CD4-positive, alpha-beta memory T cell (primary cell): ENCODE data around the gene TPBGL. TPM values are rescaled to one million over a fixed set of nuclear protein-coding genes. Genes with fewer than 3 reads are reported as not detected.

ENCODE experiments used
- CTCF ChIA-PET: fragments of 350-600 bp; sonication (Branson Sonifier 250); formaldehyde crosslinking; loops from one replicate; lab custom pipeline; 2021; ENCODE audit warnings: inconsistent platforms; ENCODE audit not compliant: partially characterized antibody; lab: Charles Lee
- POLR2A ChIA-PET: fragments of 350-600 bp; sonication (Branson Sonifier 250); formaldehyde crosslinking; loops from one replicate; lab custom pipeline; 2021; ENCODE audit not compliant: partially characterized antibody; lab: Charles Lee
- DNase-seq, 5 donors: peaks; one replicate each; pipeline versions ENCODE4 v3.0.0 to v3.0.0-alpha.2; 2020 to 2022; ENCODE audit warnings: mixed read lengths in 1 of 5
- H3K27ac ChIP-seq: one replicate; pipeline ENCODE4 v1.7.0; 2013; ENCODE audit warnings: low read depth, low read length
- H3K27me3 ChIP-seq: 2 replicates; pipeline ENCODE4 v1.7.0; 2013; ENCODE audit warnings: mild to moderate bottlenecking, low read length, moderate library complexity; ENCODE audit not compliant: insufficient read depth
- H3K36me3 ChIP-seq: 2 replicates; pipeline ENCODE4 v1.7.0; 2013; ENCODE audit warnings: mild to moderate bottlenecking, low read length, moderate library complexity; ENCODE audit not compliant: insufficient read depth
- H3K4me1 ChIP-seq: 2 replicates; pipeline ENCODE4 v1.7.0; 2013; ENCODE audit warnings: mild to moderate bottlenecking, low read length, moderate library complexity; ENCODE audit not compliant: insufficient read depth
- H3K4me3 ChIP-seq, 2 donors: one replicate each; pipeline ENCODE4 v1.7.0; 2013; ENCODE audit warnings: low read length in 2 of 2, mild to moderate bottlenecking in 1 of 2
- H3K9me3 ChIP-seq, 2 donors: one replicate each; pipeline ENCODE4 v1.7.0; 2013; ENCODE audit warnings: low read length in 2 of 2, control low read depth in 1 of 2; ENCODE audit not compliant: control insufficient read depth in 1 of 2
- H3K27ac Mint-ChIP-seq, 7 donors: one replicate each; pipeline ENCODE4 v1.8.0; 2020 to 2021; ENCODE audit warnings: mixed read lengths in 7 of 7, mild to moderate bottlenecking in 6 of 7, inconsistent platforms in 3 of 7, moderate library complexity in 3 of 7
- H3K27me3 Mint-ChIP-seq, 2 donors: one replicate each; pipeline ENCODE4 v1.8.0; 2020 to 2021; ENCODE audit warnings: mixed read lengths in 2 of 2
- H3K36me3 Mint-ChIP-seq, 2 donors: one replicate each; pipeline ENCODE4 v1.8.0; 2020 to 2021; ENCODE audit warnings: mixed read lengths in 2 of 2, inconsistent platforms in 1 of 2, mild to moderate bottlenecking in 1 of 2
- H3K4me1 Mint-ChIP-seq, 4 donors: one replicate each; pipeline ENCODE4 v1.8.0; 2020 to 2021; ENCODE audit warnings: mixed read lengths in 4 of 4, mild to moderate bottlenecking in 1 of 4
- H3K4me3 Mint-ChIP-seq, 8 donors: one replicate each; pipeline ENCODE4 v1.8.0; 2020 to 2021; ENCODE audit warnings: mixed read lengths in 8 of 8, mild to moderate bottlenecking in 7 of 8, moderate library complexity in 6 of 8, inconsistent platforms in 3 of 8
- H3K9me3 Mint-ChIP-seq, 8 donors: one replicate each; pipeline ENCODE4 v1.8.0; 2020 to 2021; ENCODE audit warnings: mixed read lengths in 8 of 8, mild to moderate bottlenecking in 5 of 8, inconsistent platforms in 3 of 8, moderate library complexity in 1 of 8
- intact Hi-C: fragments of 100-400 bp; cut with micrococcal nuclease; formaldehyde crosslinking; loops from one replicate; pipeline ENCODE4 v1.15.1; 2023
- polyA plus RNA-seq, 2 donors: library from polyadenylated mRNA; unstranded; fragments of 300-500 nt; fragmentation: Illumina TruSeq; gene quantifications; one replicate each; pipeline ENCODE4 v1.2.3, GENCODE V29; 2021
- total RNA-seq, 2 experiments: library from RNA; stranded (reverse); gene quantifications; one replicate each; pipeline ENCODE4 v1.2.3, GENCODE V29; 2021

Gene TPBGL
- total and polyA plus RNA-seq, 4 experiments from 2014 or later: 0.10 to 0.30 (median 0.18) TPM

DNA sequence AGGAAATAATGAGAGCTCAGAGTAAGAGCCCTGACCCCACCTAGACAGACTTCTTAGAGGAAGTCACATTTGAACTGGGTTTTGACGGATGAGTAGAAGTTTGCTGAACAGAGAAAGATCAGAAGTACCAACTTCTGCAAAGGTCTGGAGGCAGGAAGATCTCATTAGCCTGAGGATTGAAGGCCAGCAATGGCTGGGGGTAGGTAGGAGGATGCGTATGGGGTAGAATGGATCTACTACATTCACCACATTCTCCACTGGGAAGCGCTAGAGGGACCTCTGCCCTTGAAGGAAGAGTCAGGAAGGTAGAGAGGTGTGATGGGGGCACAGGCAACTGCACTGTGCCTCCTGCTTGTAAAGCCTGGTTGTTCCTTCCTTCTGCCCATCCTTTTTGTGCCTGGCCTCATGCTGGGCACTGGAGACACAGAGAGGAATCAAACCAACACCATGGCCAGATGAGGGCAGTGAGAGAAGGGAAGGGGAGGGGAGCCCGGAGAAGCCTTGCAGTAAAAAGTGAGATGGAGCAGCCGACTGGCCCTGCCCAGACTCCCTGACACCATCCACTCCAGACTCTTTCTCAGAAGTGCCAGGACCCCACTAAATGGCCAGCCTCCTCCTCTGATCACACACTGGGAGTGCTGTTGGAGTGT, 4.9 kb downstream of the TPBGL start:
- DNase-seq: no peak
- Mint-ChIP-seq H3K36me3 (no peaks in the 10 kb centered on the region), H3K27me3 (peaks cover 13 to 16% of the 10 kb centered on the region in 2 donors), H3K9me3 (no peaks in the 10 kb centered on the region), H3K27ac (no peak overlapping the region), H3K4me1 (peaks cover 3 to 16% (median 7%) of the 10 kb centered on the region in 4 donors), H3K4me3 (no peak overlapping the region)
- CTCF ChIA-PET: interaction anchor here (1.0 to 17.1 kb wide), 8 partner anchors 10 to 222 kb away, joined by 3 to 567 read pairs (median 8); no protein-coding TSS in a partner anchor
- Histone ChIP-seq H3K27me3 (peaks cover 6% of the 10 kb centered on the region), H3K27ac (no peak overlapping the region), H3K9me3 (no peaks in the 10 kb centered on the region), H3K4me1 (peaks cover 8% of the 10 kb centered on the region), H3K4me3 (no peak overlapping the region), H3K36me3 (no peaks in the 10 kb centered on the region)
- intact Hi-C loops: no loop called here
- POLR2A ChIA-PET: interaction anchor here (1.2 kb wide), 1 partner anchor 105 kb away, joined by 4 read pairs; no protein-coding TSS in a partner anchor

DNA sequence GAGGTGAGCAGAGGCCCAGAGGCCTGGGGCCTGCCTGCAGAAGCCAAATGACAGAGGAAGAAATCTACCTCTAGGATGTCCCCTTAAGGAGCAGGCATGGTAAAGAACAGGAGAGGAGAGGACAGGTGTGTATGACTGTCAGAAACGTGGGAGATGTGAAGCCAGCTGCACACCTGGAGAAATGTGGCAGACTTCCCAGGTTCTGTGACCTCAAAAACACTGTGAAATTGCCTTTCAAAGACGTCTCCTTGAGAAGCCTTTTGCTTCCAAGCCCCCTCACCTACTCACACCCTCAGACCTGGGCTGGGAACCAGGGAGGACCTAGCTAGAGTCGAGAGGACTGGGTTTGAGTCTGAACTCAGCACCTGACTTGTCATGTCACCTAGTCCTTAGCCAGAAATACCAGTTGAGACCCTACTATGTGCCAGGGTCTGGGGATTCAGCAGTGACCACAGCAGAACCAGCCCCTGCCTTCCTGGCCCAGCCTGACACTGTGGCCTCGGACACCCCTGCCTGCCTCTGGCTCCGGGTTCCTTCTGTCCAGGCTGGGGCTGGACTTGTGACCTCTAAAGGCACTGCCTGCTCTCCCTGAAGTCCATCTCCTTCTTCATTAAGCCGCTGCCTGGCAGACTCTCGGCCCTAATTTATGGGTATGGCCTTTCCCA, 5.6 kb downstream of the TPBGL start:
- Mint-ChIP-seq H3K27me3 (peaks cover 14 to 17% of the 10 kb centered on the region in 2 donors), H3K9me3 (no peaks in the 10 kb centered on the region), H3K27ac (no peak overlapping the region), H3K36me3 (no peaks in the 10 kb centered on the region), H3K4me1 (peaks cover 3 to 16% (median 7%) of the 10 kb centered on the region in 4 donors), H3K4me3 (no peak overlapping the region)
- H3K4me1 ChIP-seq: peaks cover 4% of the 10 kb centered on the region
- H3K27me3 ChIP-seq: peaks cover 5% of the 10 kb centered on the region
- POLR2A ChIA-PET: no interaction called here
- no peaks in the 10 kb centered on the region for H3K9me3 ChIP-seq
- H3K36me3 ChIP-seq: no peaks in the 10 kb centered on the region
- intact Hi-C loops: no loop called here
- CTCF ChIA-PET: interaction anchor here (0.7 to 17.1 kb wide), 4 partner anchors 12 to 224 kb away, joined by 3 to 567 read pairs (median 140); no protein-coding TSS in a partner anchor
- no peak for DNase-seq
- no peak overlapping the region for H3K4me3 ChIP-seq
- H3K27ac ChIP-seq: no peak overlapping the region

DNA sequence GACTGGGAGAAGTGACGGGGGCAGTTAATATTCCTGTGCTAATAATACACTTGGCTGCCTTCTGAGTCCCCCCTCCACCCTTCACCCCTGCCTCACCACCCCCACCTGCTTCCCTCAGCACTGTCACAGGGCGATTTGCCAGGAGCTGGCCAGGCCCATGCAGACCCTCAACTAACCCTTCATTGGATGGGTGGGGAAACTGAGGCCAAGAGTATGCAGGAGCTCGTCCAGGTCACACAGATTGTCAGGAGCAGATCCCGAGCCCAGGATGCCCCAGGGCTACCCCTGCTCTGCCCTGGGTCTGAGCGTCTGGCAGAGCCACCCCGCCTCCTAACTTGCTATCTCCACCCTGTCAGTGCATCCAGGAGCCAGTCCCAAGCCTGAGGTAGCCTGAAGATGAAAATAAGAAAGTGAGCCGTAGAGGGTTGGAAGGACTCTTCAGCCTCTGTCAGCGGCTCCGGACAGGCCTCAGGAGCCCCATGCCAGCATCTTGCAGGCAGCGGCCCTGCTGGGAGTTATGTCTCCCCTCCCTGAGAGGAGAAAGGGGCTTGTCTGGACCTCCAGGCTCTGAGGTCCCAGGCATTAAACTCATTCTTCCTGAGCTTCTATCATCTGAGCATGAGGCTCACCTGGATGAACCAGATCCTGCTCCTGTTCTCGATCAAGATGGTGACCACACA, 6.2 kb downstream of the TPBGL start:
- H3K27ac Mint-ChIP-seq: no peak overlapping the region
- peaks cover 17 to 20% of the 10 kb centered on the region in 2 donors for H3K27me3 Mint-ChIP-seq
- Histone ChIP-seq H3K4me1 (peaks cover 4% of the 10 kb centered on the region), H3K36me3 (no peaks in the 10 kb centered on the region), H3K9me3 (no peaks in the 10 kb centered on the region), H3K27me3 (peaks cover 5% of the 10 kb centered on the region), H3K4me3 (no peak overlapping the region), H3K27ac (no peak overlapping the region)
- no peaks in the 10 kb centered on the region for H3K36me3 Mint-ChIP-seq
- H3K4me1 Mint-ChIP-seq: peaks cover 3 to 14% (median 7%) of the 10 kb centered on the region in 4 donors
- CTCF ChIA-PET: interaction anchor here (0.7 to 17.1 kb wide), 6 partner anchors 8 to 321 kb away, joined by 3 to 567 read pairs (median 29); partner anchors contain the start of gene TPBGL
- POLR2A ChIA-PET: interaction anchor here (2.9 kb wide), 1 partner anchor 106 kb away, joined by 17 read pairs; no protein-coding TSS in a partner anchor
- intact Hi-C loops: no loop called here
- no peak for DNase-seq
- no peaks in the 10 kb centered on the region for H3K9me3 Mint-ChIP-seq
- no peak overlapping the region for H3K4me3 Mint-ChIP-seq

DNA sequence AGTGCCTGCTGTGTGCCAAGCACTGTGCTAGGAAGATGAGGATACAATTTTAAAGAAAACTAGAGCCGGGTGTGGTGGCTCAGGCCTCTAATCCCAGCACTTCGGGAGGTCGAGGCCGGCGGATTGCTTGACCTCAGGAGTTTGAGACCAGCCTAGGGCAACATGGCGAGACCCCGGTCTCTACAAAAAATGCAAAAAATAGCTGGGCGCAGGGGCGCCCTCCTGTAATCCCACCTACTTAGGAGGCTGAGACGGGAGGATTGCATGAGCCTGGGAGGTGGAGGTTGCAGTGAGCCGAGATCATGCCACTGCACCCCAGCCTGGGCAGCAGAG, 8.3 kb downstream of the TPBGL start:
- POLR2A ChIA-PET: interaction anchor here (0.6 to 2.9 kb wide), 6 partner anchors 25 to 227 kb away, joined by 3 to 17 read pairs (median 3); no protein-coding TSS in a partner anchor
- peaks cover 0 to 3% (median 1%) of the 10 kb centered on the region in 4 donors for H3K4me1 Mint-ChIP-seq

DNA sequence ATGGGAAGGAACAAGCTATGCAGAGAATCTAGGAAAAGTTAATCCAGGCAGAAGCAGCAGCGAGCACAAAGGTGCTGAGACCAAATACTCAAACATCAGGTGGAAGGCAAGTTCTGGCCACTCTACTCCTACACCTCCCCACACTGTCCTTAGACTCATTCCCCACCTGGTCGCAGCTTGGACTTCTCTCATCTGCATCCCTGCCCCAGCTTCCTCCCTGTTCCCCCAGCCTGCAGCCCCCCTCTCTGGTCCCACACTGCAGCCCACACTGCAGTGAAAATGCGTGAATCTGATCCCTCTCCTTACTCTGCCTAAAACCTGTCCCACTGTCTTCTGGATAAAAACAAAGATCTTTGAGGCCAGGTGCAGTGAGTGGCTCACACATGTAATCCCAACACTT, 9.1 kb downstream of the TPBGL start:
- intact Hi-C loops: loop anchor here (2.0 kb wide), 1 partner anchor 45 kb away; no protein-coding TSS in a partner anchor
- no peaks in the 10 kb centered on the region for H3K27me3 ChIP-seq
- ChIA-PET CTCF (interaction anchor here (0.9 to 17.1 kb wide), 15 partner anchors 8 to 547 kb away, joined by 3 to 567 read pairs (median 6); partner anchors contain the start of gene TPBGL), POLR2A (interaction anchor here (2.1 to 2.9 kb wide), 3 partner anchors 11 to 109 kb away, joined by 7 to 17 read pairs (median 10); no protein-coding TSS in a partner anchor)
- no peak overlapping the region for H3K27ac ChIP-seq
- Mint-ChIP-seq H3K9me3 (no peaks in the 10 kb centered on the region), H3K4me1 (peaks cover 0 to 3% (median 1%) of the 10 kb centered on the region in 4 donors), H3K4me3 (no peak overlapping the region), H3K27me3 (peaks cover 10 to 11% of the 10 kb centered on the region in 2 donors), H3K27ac (no peak overlapping the region), H3K36me3 (no peaks in the 10 kb centered on the region)
- no peaks in the 10 kb centered on the region for H3K36me3 ChIP-seq
- H3K4me1 ChIP-seq: no peaks in the 10 kb centered on the region
- H3K9me3 ChIP-seq: no peaks in the 10 kb centered on the region
- H3K4me3 ChIP-seq: no peak overlapping the region
- no peak for DNase-seq

More for the DNA sequence above, 8.3 kb downstream of the TPBGL start:
- Histone ChIP-seq H3K4me3 (no peak overlapping the region), H3K27me3 (no peaks in the 10 kb centered on the region), H3K4me1 (no peaks in the 10 kb centered on the region), H3K27ac (no peak overlapping the region), H3K9me3 (no peaks in the 10 kb centered on the region), H3K36me3 (no peaks in the 10 kb centered on the region)
- no peak for DNase-seq
- intact Hi-C loops: loop anchor here (1.0 to 2.0 kb wide), 3 partner anchors 44 to 320 kb away; no protein-coding TSS in a partner anchor
- CTCF ChIA-PET: interaction anchor here (0.8 to 17.1 kb wide), 26 partner anchors 9 to 546 kb away, joined by 3 to 567 read pairs (median 4); partner anchors contain the start of gene TPBGL
- H3K27me3 Mint-ChIP-seq: peaks cover 10 to 14% of the 10 kb centered on the region in 2 donors
- H3K9me3 Mint-ChIP-seq: no peaks in the 10 kb centered on the region
- no peak overlapping the region for H3K4me3 Mint-ChIP-seq
- no peak overlapping the region for H3K27ac Mint-ChIP-seq
- no peaks in the 10 kb centered on the region for H3K36me3 Mint-ChIP-seq

DNA sequence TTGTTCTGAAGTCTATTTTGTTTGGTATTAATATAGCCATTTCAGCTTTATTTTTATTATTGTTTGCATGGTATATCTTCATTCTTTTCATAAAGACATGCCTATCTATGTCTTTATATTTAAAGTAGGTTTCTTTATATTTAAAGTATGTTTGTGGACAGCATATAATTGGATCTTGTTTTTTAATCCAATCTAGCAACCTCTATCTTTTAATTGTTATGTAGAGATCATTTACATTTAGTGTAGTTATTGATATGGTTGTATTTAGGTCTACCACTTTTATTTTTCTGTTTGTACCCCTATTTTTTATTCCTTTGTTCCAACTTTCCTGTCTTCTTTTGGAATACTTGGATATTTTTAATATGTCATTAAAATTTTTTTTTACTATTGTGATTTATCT, 13.8 kb downstream of the TPBGL start:
- Histone ChIP-seq H3K27ac (no peak overlapping the region), H3K27me3 (no peaks in the 10 kb centered on the region), H3K4me3 (no peak overlapping the region), H3K4me1 (no peaks in the 10 kb centered on the region), H3K9me3 (no peaks in the 10 kb centered on the region), H3K36me3 (no peaks in the 10 kb centered on the region)
- no peak for DNase-seq
- peaks cover 7 to 8% of the 10 kb centered on the region in 2 donors for H3K27me3 Mint-ChIP-seq
- intact Hi-C loops: no loop called here
- peaks cover 0 to under 1% (median 0%) of the 10 kb centered on the region in 4 donors for H3K4me1 Mint-ChIP-seq
- H3K9me3 Mint-ChIP-seq: no peaks in the 10 kb centered on the region
- H3K27ac Mint-ChIP-seq: no peak overlapping the region
- POLR2A ChIA-PET: no interaction called here
- H3K4me3 Mint-ChIP-seq: no peak overlapping the region
- CTCF ChIA-PET: interaction anchor here (0.6 to 2.2 kb wide), 5 partner anchors 10 to 114 kb away, joined by 3 to 6 read pairs (median 5); no protein-coding TSS in a partner anchor
- no peaks in the 10 kb centered on the region for H3K36me3 Mint-ChIP-seq
